ENCODE results near the gene POLR1B.
"Not testable (repeated sequence)": the region's sequence is repeated elsewhere in the genome, so short reads cannot be mapped to it uniquely, and the experiment has no call there.

The POLR1B gene

DNA sequence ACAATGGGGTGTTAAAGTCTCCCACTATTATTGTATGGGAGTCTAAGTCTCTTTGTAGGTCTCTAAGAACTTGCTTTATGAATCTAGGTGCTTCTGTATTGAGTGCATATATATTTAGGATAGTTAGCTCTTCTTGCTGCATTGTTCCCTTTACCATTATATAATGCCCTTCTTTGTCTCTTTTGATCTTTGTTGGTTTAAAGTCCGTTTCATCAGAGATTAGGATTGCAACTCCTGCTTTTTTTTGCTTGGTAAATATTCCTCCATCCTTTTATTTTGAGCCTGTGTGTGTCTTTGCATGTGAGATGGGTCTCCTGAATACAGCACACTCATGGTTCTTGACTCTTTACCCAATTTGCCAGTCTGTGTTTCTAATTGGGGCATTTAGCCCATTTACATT is 70.0 kb downstream of the POLR1B start:
- H3K4me3 ChIP-seq (ENCODE audit: low read length in 2 of 2), result not testable (repeated sequence)

DNA sequence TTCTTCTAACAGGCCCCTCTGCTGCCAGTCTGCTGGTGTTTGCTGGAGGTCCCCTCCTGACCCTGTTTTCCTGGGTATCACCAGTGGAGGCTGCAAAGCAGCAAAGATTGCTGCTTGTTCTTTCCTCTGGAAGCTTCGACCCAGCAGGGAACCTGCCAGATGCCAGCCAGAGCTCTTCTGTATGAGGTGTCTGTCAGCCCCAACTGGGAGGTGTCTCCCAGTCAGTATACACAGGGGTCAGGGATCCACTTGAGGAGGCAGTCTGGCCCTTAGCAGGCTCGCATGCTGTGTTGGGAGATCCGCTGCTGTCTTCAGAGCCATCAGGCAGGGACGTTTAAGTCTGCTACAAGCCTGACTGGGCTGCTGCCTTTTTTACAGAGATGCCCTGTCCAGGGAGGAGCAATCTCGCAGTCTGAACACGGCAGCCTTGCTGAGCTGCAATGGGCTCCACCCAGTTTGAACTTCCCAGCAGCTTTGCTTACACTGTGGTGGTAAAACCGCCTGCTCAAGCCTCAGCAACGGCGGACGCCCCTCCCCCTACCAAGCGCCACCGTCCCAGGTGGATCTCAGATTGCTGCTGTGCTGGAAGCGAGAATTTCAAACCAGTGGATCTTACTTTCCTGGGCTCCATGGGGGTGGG is 72.1 kb downstream of the POLR1B start:
- no peak overlapping the region for H3K4me3 ChIP-seq (ENCODE audit: low read length in 2 of 2)
- H3K9me3 ChIP-seq (ENCODE audit: control insufficient read depth in 2 of 2, low read length in 2 of 2), result no peaks in the 10 kb centered on the region
- no peaks in the 10 kb centered on the region for H3K27me3 ChIP-seq (ENCODE audit: control insufficient read depth in 2 of 2, insufficient read depth in 2 of 2, low read length in 2 of 2)
- H3K4me1 ChIP-seq (ENCODE audit: control insufficient read depth in 2 of 2, insufficient read depth in 2 of 2, low read length in 2 of 2), result peaks cover 0 to 2% of the 10 kb centered on the region in 2 donors
- H3K27ac ChIP-seq (ENCODE audit: low read depth in 2 of 2, low read length in 2 of 2), result no peak overlapping the region
- no peak overlapping the region for H3K9ac ChIP-seq (ENCODE audit: low read depth in 1 of 2, low read length in 2 of 2)
- no peaks in the 10 kb centered on the region for H3K36me3 ChIP-seq (ENCODE audit: control insufficient read depth in 2 of 2, insufficient read depth in 2 of 2, low read length in 2 of 2)

More for the DNA sequence above, 70.0 kb downstream of the POLR1B start:
- not testable (repeated sequence) for H3K27me3 ChIP-seq (ENCODE audit: control insufficient read depth in 2 of 2, insufficient read depth in 2 of 2, low read length in 2 of 2); H3K27ac ChIP-seq (ENCODE audit: low read depth in 2 of 2, low read length in 2 of 2); H3K9me3 ChIP-seq (ENCODE audit: control insufficient read depth in 2 of 2, low read length in 2 of 2); H3K4me1 ChIP-seq (ENCODE audit: control insufficient read depth in 2 of 2, insufficient read depth in 2 of 2, low read length in 2 of 2); H3K9ac ChIP-seq (ENCODE audit: low read depth in 1 of 2, low read length in 2 of 2); H3K36me3 ChIP-seq (ENCODE audit: control insufficient read depth in 2 of 2, insufficient read depth in 2 of 2, low read length in 2 of 2)

DNA sequence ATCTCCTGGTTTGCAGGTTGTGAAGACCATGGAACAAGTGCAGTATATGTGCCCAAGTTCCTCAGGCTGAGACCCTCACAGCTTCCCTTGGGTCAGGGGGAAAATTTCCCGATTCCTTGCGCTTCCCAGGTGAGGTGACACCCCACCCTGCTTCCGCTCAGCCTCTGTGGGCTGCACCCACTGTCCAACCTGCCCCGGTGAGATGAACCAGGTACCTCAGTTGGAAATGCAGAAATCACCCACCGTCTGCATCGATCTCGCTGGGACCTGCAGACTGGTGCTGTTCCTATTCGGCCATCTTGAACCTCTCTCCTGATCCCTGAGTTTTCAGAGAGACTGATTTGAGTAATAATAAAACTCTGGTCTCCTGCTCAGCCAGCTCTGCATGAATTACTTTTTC is 72.8 kb downstream of the POLR1B start:
- H3K4me1 ChIP-seq (ENCODE audit: control insufficient read depth in 2 of 2, insufficient read depth in 2 of 2, low read length in 2 of 2), result peaks cover 0 to 2% of the 10 kb centered on the region in 2 donors
- H3K36me3 ChIP-seq (ENCODE audit: control insufficient read depth in 2 of 2, insufficient read depth in 2 of 2, low read length in 2 of 2), result no peaks in the 10 kb centered on the region
- no peak overlapping the region for H3K27ac ChIP-seq (ENCODE audit: low read depth in 2 of 2, low read length in 2 of 2)
- no peak overlapping the region for H3K9ac ChIP-seq (ENCODE audit: low read depth in 1 of 2, low read length in 2 of 2)
- H3K4me3 ChIP-seq (ENCODE audit: low read length in 2 of 2), result no peak overlapping the region
- H3K27me3 ChIP-seq (ENCODE audit: control insufficient read depth in 2 of 2, insufficient read depth in 2 of 2, low read length in 2 of 2), result no peaks in the 10 kb centered on the region
- no peaks in the 10 kb centered on the region for H3K9me3 ChIP-seq (ENCODE audit: control insufficient read depth in 2 of 2, low read length in 2 of 2)

DNA sequence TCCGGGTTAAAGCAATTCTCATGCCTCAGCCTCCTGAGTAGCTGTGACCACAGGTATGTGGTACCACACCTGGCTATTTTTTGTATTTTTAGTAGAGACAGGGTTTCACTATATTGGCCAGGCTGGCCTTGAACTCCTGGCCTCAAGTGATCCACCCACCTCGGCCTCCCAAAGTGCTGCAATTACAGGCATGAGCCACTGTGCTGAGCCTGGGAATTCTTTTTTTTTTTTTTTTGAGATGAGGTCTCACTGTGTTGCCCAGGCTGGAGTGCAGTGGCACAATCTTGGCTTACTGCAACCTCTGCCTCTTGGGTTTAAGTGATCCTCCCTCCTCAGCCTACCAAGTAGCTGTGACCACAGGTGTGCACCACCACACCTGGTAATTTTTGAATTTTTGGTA is 73.5 kb downstream of the POLR1B start:
- not testable (repeated sequence) for H3K4me1 ChIP-seq (ENCODE audit: control insufficient read depth in 2 of 2, insufficient read depth in 2 of 2, low read length in 2 of 2); H3K27ac ChIP-seq (ENCODE audit: low read depth in 2 of 2, low read length in 2 of 2); H3K36me3 ChIP-seq (ENCODE audit: control insufficient read depth in 2 of 2, insufficient read depth in 2 of 2, low read length in 2 of 2); H3K4me3 ChIP-seq (ENCODE audit: low read length in 2 of 2); H3K9me3 ChIP-seq (ENCODE audit: control insufficient read depth in 2 of 2, low read length in 2 of 2); H3K27me3 ChIP-seq (ENCODE audit: control insufficient read depth in 2 of 2, insufficient read depth in 2 of 2, low read length in 2 of 2); H3K9ac ChIP-seq (ENCODE audit: low read depth in 1 of 2, low read length in 2 of 2)

DNA sequence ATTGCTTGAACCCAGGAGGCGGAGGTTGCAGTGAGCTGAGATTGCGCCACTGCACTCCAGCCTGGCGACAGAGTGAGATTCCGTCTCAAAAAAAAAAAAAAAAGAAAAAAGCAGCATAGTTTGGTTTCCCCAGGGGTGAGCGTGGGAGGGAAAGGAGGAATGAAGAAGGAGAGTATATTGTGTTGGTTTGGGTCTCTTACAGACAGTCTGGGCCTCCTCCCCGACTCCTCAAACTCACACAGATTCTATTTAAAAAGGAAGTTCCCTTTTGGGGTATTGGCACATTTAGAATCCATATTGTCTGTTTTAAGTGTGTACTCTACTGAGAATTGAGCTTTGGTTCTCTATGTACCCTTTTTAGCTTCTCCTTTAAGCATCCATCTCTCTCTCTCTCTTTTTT is 76.1 kb downstream of the POLR1B start:
- Histone ChIP-seq H3K4me3 (ENCODE audit: low read length in 2 of 2) (no peak overlapping the region), H3K27me3 (ENCODE audit: control insufficient read depth in 2 of 2, insufficient read depth in 2 of 2, low read length in 2 of 2) (no peaks in the 10 kb centered on the region), H3K9me3 (ENCODE audit: control insufficient read depth in 2 of 2, low read length in 2 of 2) (no peaks in the 10 kb centered on the region), H3K4me1 (ENCODE audit: control insufficient read depth in 2 of 2, insufficient read depth in 2 of 2, low read length in 2 of 2) (peaks cover 0 to 2% of the 10 kb centered on the region in 2 donors), H3K27ac (ENCODE audit: low read depth in 2 of 2, low read length in 2 of 2) (no peak overlapping the region), H3K36me3 (ENCODE audit: control insufficient read depth in 2 of 2, insufficient read depth in 2 of 2, low read length in 2 of 2) (no peaks in the 10 kb centered on the region), H3K9ac (ENCODE audit: low read depth in 1 of 2, low read length in 2 of 2) (no peak overlapping the region)

DNA sequence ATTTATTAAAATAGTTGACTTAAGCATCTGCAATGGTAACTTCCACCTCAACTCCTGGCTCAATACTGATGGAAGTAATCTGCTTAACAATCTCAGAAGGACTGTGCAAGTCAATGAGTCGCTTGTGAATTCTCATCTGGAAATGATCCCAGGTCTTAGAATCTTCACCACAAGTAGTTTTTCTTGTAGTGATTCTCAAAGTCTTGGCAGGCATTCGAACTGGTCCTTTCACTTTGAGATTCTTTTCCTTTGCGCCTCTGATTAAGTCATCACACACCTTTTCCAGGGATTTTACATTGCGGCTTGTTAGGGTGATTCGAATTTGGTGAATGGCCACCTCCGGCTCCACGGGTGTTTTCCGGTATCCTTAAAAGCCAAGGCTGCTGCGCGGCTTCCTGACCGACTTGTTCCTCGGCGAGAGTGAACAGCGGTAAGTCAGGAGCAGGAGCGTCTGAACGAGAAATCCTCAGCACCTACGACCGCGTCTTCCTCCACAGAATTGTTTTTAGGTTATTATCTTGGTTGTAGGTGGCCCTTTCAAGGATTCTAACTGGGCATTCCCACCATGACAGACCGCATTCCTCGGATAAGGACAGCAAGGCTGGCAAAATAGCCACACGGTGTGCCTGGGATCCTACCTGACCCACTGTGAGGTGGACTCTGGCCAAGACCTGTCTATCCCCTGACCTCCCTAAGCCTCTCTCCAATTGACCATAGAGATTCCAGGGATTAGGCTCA is 79.7 kb downstream of the POLR1B start:
- H3K27ac ChIP-seq (ENCODE audit: low read depth in 2 of 2, low read length in 2 of 2), result no peak overlapping the region

DNA sequence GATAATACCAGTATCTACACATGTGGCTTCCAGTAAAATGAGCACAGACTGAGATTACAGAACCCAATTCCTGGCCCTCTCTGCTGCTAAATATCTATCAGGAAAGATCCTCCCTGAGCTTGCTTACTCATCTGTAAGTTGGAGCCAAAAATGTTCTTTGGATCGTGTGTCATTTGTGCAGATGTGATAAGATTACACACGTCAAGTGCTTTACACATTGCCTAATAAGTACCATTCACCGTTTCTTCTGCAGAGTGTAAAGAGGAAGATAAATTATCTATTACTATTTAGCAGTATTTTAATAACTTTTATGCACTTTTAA is 80.2 kb downstream of the POLR1B start:
- Histone ChIP-seq H3K4me1 (ENCODE audit: control insufficient read depth in 2 of 2, insufficient read depth in 2 of 2, low read length in 2 of 2) (peaks cover 7 to 10% of the 10 kb centered on the region in 2 donors), H3K27ac (ENCODE audit: low read depth in 2 of 2, low read length in 2 of 2) (no peak overlapping the region), H3K9me3 (ENCODE audit: control insufficient read depth in 2 of 2, low read length in 2 of 2) (no peaks in the 10 kb centered on the region), H3K4me3 (ENCODE audit: low read length in 2 of 2) (no peak overlapping the region), H3K36me3 (ENCODE audit: control insufficient read depth in 2 of 2, insufficient read depth in 2 of 2, low read length in 2 of 2) (no peaks in the 10 kb centered on the region), H3K9ac (ENCODE audit: low read depth in 1 of 2, low read length in 2 of 2) (no peak overlapping the region), H3K27me3 (ENCODE audit: control insufficient read depth in 2 of 2, insufficient read depth in 2 of 2, low read length in 2 of 2) (no peaks in the 10 kb centered on the region)

More for the DNA sequence above, 79.7 kb downstream of the POLR1B start:
- no peaks in the 10 kb centered on the region for H3K36me3 ChIP-seq (ENCODE audit: control insufficient read depth in 2 of 2, insufficient read depth in 2 of 2, low read length in 2 of 2)
- no peaks in the 10 kb centered on the region for H3K27me3 ChIP-seq (ENCODE audit: control insufficient read depth in 2 of 2, insufficient read depth in 2 of 2, low read length in 2 of 2)
- no peak overlapping the region for H3K4me3 ChIP-seq (ENCODE audit: low read length in 2 of 2)
- H3K9me3 ChIP-seq (ENCODE audit: control insufficient read depth in 2 of 2, low read length in 2 of 2), result no peaks in the 10 kb centered on the region
- no peak overlapping the region for H3K9ac ChIP-seq (ENCODE audit: low read depth in 1 of 2, low read length in 2 of 2)
- H3K4me1 ChIP-seq (ENCODE audit: control insufficient read depth in 2 of 2, insufficient read depth in 2 of 2, low read length in 2 of 2), result peaks cover 4 to 7% of the 10 kb centered on the region in 2 donors

DNA sequence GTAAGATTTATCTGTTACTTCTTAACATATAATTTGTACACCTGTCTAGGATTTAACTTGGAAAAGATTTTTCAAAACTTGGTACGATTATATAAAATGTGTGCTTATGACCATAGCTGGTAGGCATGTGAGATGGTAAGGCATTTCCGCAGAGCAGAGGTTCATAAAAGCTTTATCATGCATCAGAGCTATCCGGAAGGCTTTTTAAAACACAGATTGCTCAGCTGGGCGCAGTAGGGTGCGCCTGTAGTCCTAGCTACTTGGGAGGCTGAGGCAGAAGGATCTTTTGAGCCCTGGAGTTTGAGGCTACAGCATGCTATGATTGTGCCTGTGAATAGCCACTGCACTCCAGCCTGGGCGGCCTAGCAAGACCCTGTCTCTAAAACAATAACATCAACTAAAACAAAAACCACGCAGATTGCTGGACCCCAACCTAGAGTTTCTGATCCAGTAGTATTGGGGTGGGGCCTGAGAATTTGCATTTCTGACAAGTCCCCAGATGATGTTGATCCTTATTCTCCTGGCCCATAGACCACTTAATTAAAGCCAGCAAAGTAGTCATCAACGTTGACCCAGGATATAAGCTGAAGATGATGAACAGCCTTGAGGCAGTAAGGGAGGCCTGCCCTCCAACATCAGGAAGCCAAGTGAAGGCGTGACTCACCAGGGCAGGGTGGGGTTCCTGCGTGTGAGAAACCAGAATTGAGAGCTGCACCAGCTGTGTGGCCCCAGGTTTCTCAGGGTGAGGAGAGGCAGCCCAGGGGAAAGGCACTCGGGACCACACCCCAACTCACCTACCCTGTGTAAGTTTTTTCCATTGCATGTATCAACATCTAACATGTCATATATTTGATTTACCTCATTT is 81.9 kb downstream of the POLR1B start:
- H3K9me3 ChIP-seq (ENCODE audit: control insufficient read depth in 2 of 2, low read length in 2 of 2), result no peaks in the 10 kb centered on the region
- no peaks in the 10 kb centered on the region for H3K27me3 ChIP-seq (ENCODE audit: control insufficient read depth in 2 of 2, insufficient read depth in 2 of 2, low read length in 2 of 2)
- H3K4me3 ChIP-seq (ENCODE audit: low read length in 2 of 2), result no peak overlapping the region
- no peaks in the 10 kb centered on the region for H3K36me3 ChIP-seq (ENCODE audit: control insufficient read depth in 2 of 2, insufficient read depth in 2 of 2, low read length in 2 of 2)
- H3K9ac ChIP-seq (ENCODE audit: low read depth in 1 of 2, low read length in 2 of 2), result no peak overlapping the region
- H3K27ac ChIP-seq (ENCODE audit: low read depth in 2 of 2, low read length in 2 of 2), result peak overlapping the region in 1 of 2 donors; percentile 32
- H3K4me1 ChIP-seq (ENCODE audit: control insufficient read depth in 2 of 2, insufficient read depth in 2 of 2, low read length in 2 of 2), result peaks cover 7 to 12% of the 10 kb centered on the region in 2 donors

DNA sequence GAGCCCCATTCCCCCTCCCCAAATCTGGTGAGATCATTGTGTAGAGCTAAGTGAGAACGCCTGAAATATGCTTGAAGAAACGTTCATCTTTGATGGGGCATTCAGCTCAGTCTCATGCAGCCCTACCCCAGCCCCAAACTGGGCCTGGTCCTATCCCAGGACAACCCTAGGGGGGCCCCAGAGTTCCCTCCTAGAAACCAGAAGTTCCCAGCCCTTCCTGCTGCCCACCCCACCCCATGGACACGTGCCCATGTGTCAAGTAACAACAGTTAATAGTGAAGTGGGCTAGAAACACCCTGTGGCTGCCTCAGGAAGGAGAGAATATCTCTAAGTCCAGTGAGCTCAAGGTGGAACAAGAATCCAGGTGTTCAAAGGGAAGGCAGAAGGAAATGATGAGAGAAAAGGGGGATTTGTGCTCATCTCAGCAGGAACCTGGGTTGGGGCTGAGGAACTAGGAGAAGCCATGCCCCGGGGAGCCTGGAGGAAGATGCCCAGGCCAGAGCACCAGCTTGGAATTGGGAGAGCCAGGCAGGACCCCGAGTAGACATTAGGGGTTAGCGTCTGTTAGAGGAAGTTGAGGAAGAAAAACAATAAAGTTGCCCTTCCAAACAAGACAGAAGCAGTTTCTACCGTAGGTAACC is 83.3 kb downstream of the POLR1B start:
- H3K36me3 ChIP-seq (ENCODE audit: control insufficient read depth in 2 of 2, insufficient read depth in 2 of 2, low read length in 2 of 2), result no peaks in the 10 kb centered on the region
- no peak overlapping the region for H3K4me3 ChIP-seq (ENCODE audit: low read length in 2 of 2)
- H3K27me3 ChIP-seq (ENCODE audit: control insufficient read depth in 2 of 2, insufficient read depth in 2 of 2, low read length in 2 of 2), result no peaks in the 10 kb centered on the region
- no peaks in the 10 kb centered on the region for H3K9me3 ChIP-seq (ENCODE audit: control insufficient read depth in 2 of 2, low read length in 2 of 2)
- no peak overlapping the region for H3K27ac ChIP-seq (ENCODE audit: low read depth in 2 of 2, low read length in 2 of 2)
- H3K9ac ChIP-seq (ENCODE audit: low read depth in 1 of 2, low read length in 2 of 2), result no peak overlapping the region
- H3K4me1 ChIP-seq (ENCODE audit: control insufficient read depth in 2 of 2, insufficient read depth in 2 of 2, low read length in 2 of 2), result peaks cover 7 to 12% of the 10 kb centered on the region in 2 donors
